IMR-90 (cell line): ENCODE measurements around the gene ACSM3. TPM values are rescaled to one million over a fixed set of nuclear protein-coding genes. Genes with fewer than 3 reads are reported as not detected.

ENCODE experiments used
- ATAC-seq: fragments of 200-7000 bp; cut with Tn5 transposase; 2 replicates; pipeline ENCODE4 v1.9.1; 2020; ENCODE audit warnings: low read depth, mild to moderate bottlenecking, moderate library complexity
- BruUV-seq: library from RNA; stranded (reverse); fragments of 400-500 nt; replicated peaks from 2 replicates; lab custom pipeline; 2021; lab: Mats Ljungman, UMichigan
- CTCF ChIA-PET: fragments of 300-600 bp; formaldehyde crosslinking; extraction: SDS; loops from one replicate; lab custom pipeline; 2021; ENCODE audit warnings: antibody characterized with exemption; lab: Yijun Ruan, JAX
- POLR2A ChIA-PET: fragments of 300-600 bp; sonication (Branson Sonifier 250); formaldehyde crosslinking; loops from one replicate; lab custom pipeline; 2022; ENCODE audit warnings: antibody characterized with exemption; ENCODE audit not compliant: unreplicated experiment; lab: Charles Lee
- DNase-seq: peaks from one replicate; pipeline ENCODE4 v3.0.0; 2013
- H2AFZ ChIP-seq: replicated peaks from 2 replicates; pipeline ENCODE3; 2013; ENCODE audit warnings: low read length, mild to moderate bottlenecking; ENCODE audit not compliant: poor library complexity
- H2AK5ac ChIP-seq: 2 replicates; pipeline ENCODE4 v1.6.1; 2013; ENCODE audit warnings: low read depth, low read length, inconsistent platforms
- H2AK9ac ChIP-seq: replicated peaks from 2 replicates; pipeline ENCODE3; 2013; ENCODE audit warnings: mild to moderate bottlenecking, low read depth, low read length, moderate library complexity; ENCODE audit not compliant: poor library complexity
- H2BK120ac ChIP-seq: 2 replicates; pipeline ENCODE4 v1.6.1; 2013; ENCODE audit warnings: low read depth, low read length, inconsistent platforms
- H2BK15ac ChIP-seq: 3 replicates; pipeline ENCODE4 v1.6.1; 2013; ENCODE audit warnings: low read depth, low read length, inconsistent platforms
- H2BK20ac ChIP-seq: 2 replicates; pipeline ENCODE4 v1.6.1; 2013; ENCODE audit warnings: low read depth, mild to moderate bottlenecking, inconsistent platforms, low read length, moderate library complexity
- H2BK5ac ChIP-seq: 2 replicates; pipeline ENCODE4 v1.6.1; 2013; ENCODE audit warnings: mild to moderate bottlenecking, low read depth, low read length, inconsistent platforms; ENCODE audit not compliant: poor library complexity, severe bottlenecking
- H3K14ac ChIP-seq: replicated peaks from 2 replicates; pipeline ENCODE4 v1.6.1; 2013; ENCODE audit warnings: low read depth, low read length, inconsistent platforms
- H3K18ac ChIP-seq: 2 replicates; pipeline ENCODE4 v1.6.1; 2013; ENCODE audit warnings: low read depth, low read length, control low read depth
- H3K23ac ChIP-seq: 2 replicates; pipeline ENCODE4 v1.6.1; 2013; ENCODE audit warnings: low read depth, low read length, inconsistent platforms
- H3K27ac ChIP-seq: 2 replicates; pipeline ENCODE4 v1.5.1; 2013; ENCODE audit warnings: mild to moderate bottlenecking, control low read depth, low read length; ENCODE audit not compliant: insufficient read depth
- H3K27me3 ChIP-seq: 2 replicates; pipeline ENCODE4 v1.6.1; 2013; ENCODE audit warnings: low read length; ENCODE audit not compliant: control insufficient read depth, insufficient read depth
- H3K36me3 ChIP-seq: 2 replicates; pipeline ENCODE4 v1.6.1; 2013; ENCODE audit warnings: low read length, mixed read lengths; ENCODE audit not compliant: control insufficient read depth, insufficient read depth
- H3K4ac ChIP-seq: 2 replicates; pipeline ENCODE4 v1.6.1; 2013; ENCODE audit warnings: low read depth, low read length, inconsistent platforms
- H3K4me1 ChIP-seq: 2 replicates; pipeline ENCODE4 v1.6.1; 2013; ENCODE audit warnings: low read length, mixed read lengths; ENCODE audit not compliant: control insufficient read depth, insufficient read depth
- H3K4me2 ChIP-seq: 2 replicates; pipeline ENCODE4 v1.6.1; 2013; ENCODE audit warnings: low read depth, mild to moderate bottlenecking, control low read depth, low read length, moderate library complexity
- H3K4me3 ChIP-seq: 2 replicates; pipeline ENCODE4 v1.5.1; 2013; ENCODE audit warnings: low read depth, mild to moderate bottlenecking, control low read depth, low read length, moderate library complexity; ENCODE audit not compliant: insufficient read depth
- H3K56ac ChIP-seq: 2 replicates; pipeline ENCODE4 v1.6.1; 2013; ENCODE audit warnings: low read length, inconsistent platforms; ENCODE audit not compliant: insufficient read depth; ENCODE audit errors: extremely low read depth
- H3K79me1 ChIP-seq, 2 experiments: 2 replicates each; pipeline ENCODE4 v1.6.1; 2013; ENCODE audit warnings: low read length in 2 of 2, inconsistent platforms in 1 of 2, low read depth in 1 of 2
- H3K9ac ChIP-seq: 2 replicates; pipeline ENCODE4 v1.6.1; 2013; ENCODE audit warnings: low read depth, low read length, control low read depth
- H3K9me1 ChIP-seq: 2 replicates; pipeline ENCODE4 v1.6.1; 2013; ENCODE audit warnings: low read length, inconsistent platforms; ENCODE audit not compliant: insufficient read depth
- H3K9me3 ChIP-seq: 2 replicates; pipeline ENCODE4 v1.6.1; 2013; ENCODE audit warnings: low read length; ENCODE audit not compliant: control insufficient read depth, insufficient read depth
- H4K20me1 ChIP-seq: 2 replicates; pipeline ENCODE4 v1.6.1; 2013; ENCODE audit warnings: low read length, inconsistent platforms; ENCODE audit not compliant: insufficient read depth
- H4K5ac ChIP-seq: 2 replicates; pipeline ENCODE4 v1.6.1; 2013; ENCODE audit warnings: mild to moderate bottlenecking, low read depth, low read length, control low read depth
- H4K8ac ChIP-seq, 2 experiments: 2 replicates each; pipeline ENCODE4 v1.6.1; 2013; ENCODE audit warnings: low read depth in 2 of 2, low read length in 2 of 2, control low read depth in 1 of 2, inconsistent platforms in 1 of 2
- H4K91ac ChIP-seq: 2 replicates; pipeline ENCODE4 v1.6.1; 2013; ENCODE audit warnings: low read depth, low read length, inconsistent platforms; ENCODE audit not compliant: insufficient read depth
- BHLHE40 ChIP-seq: fragments of 150-350 bp; IDR thresholded peaks from 2 replicates; pipeline ENCODE4 v1.6.1; 2016; ENCODE audit warnings: mild to moderate bottlenecking, low read depth, low read length
- CEBPB ChIP-seq: IDR thresholded peaks from 2 replicates; pipeline ENCODE4 v1.6.1; 2012; ENCODE audit warnings: low read depth, low read length, improper control_type of control experiment
- CHD1 ChIP-seq: IDR thresholded peaks from 2 replicates; pipeline ENCODE4 v1.6.1; 2012; ENCODE audit warnings: low read depth, low read length, improper control_type of control experiment
- FOS ChIP-seq: fragments of 150-350 bp; IDR thresholded peaks from 2 replicates; pipeline ENCODE4 v1.6.1; 2016; ENCODE audit warnings: low read depth, low read length
- MAFK ChIP-seq: IDR thresholded peaks from 2 replicates; pipeline ENCODE4 v1.6.1; 2012; ENCODE audit warnings: low read depth, low read length, improper control_type of control experiment
- MAZ ChIP-seq: IDR thresholded peaks from 2 replicates; pipeline ENCODE4 v1.6.1; 2012; ENCODE audit warnings: low read depth, mild to moderate bottlenecking, low read length, improper control_type of control experiment, moderate library complexity, borderline replicate concordance
- MXI1 ChIP-seq: IDR thresholded peaks from 2 replicates; pipeline ENCODE4 v1.6.1; 2012; ENCODE audit warnings: low read depth, mild to moderate bottlenecking, low read length, moderate library complexity, borderline replicate concordance
- NFE2L2 ChIP-seq: fragments of 150-350 bp; IDR thresholded peaks from 2 replicates; pipeline ENCODE4 v1.6.1; 2016; ENCODE audit warnings: low read depth, mild to moderate bottlenecking, low read length
- POLR2A ChIP-seq: IDR thresholded peaks from 2 replicates; pipeline ENCODE4 v1.6.1; 2012; ENCODE audit warnings: mild to moderate bottlenecking, low read depth, low read length
- RAD21 ChIP-seq: IDR thresholded peaks from 2 replicates; pipeline ENCODE4 v1.6.1; 2012; ENCODE audit warnings: low read length, improper control_type of control experiment
- RCOR1 ChIP-seq: IDR thresholded peaks from 2 replicates; pipeline ENCODE4 v1.6.1; 2012; ENCODE audit warnings: mild to moderate bottlenecking, low read length, improper control_type of control experiment; ENCODE audit not compliant: insufficient replicate concordance
- RFX5 ChIP-seq: IDR thresholded peaks from 2 replicates; pipeline ENCODE4 v1.8.0; 2012; ENCODE audit warnings: low read depth, mild to moderate bottlenecking, low read length, moderate library complexity
- SMC3 ChIP-seq: fragments of 150-350 bp; IDR thresholded peaks from 2 replicates; pipeline ENCODE4 v1.6.1; 2016; ENCODE audit warnings: low read depth, mild to moderate bottlenecking, antibody characterized with exemption, low read length, moderate library complexity
- WGBS, 2 experiments: methylation state at CpG; one replicate each; pipeline versions ENCODE4 v1.1.5 to v1.1.7; 2013; ENCODE audit warnings: missing lambda C conversion rate in 2 of 2; ENCODE audit not compliant: insufficient read length in 1 of 2; ENCODE audit errors: extremely low coverage in 2 of 2; 5-methylcytosine and 5-hydroxymethylcytosine counted together
- dilution Hi-C: fragments of 300-500 bp; cut with HindIII; formaldehyde crosslinking; loops from one replicate; pipeline ENCODE4 v1.14.3; 2018; ENCODE audit warnings: low sequenced_read_pairs; ENCODE audit not compliant: unreplicated experiment
- in situ Hi-C: fragments of 300-500 bp; cut with MboI; formaldehyde crosslinking; loops from 3 replicates; pipeline ENCODE4 v1.14.3; 2019; ENCODE audit warnings: low sequenced_read_pairs, inconsistent platforms, mixed read lengths
- intact Hi-C: fragments of 100-400 bp; cut with micrococcal nuclease; formaldehyde crosslinking; loops from 2 replicates; pipeline ENCODE4 v1.10.0; 2022
- polyA plus RNA-seq, 3 experiments: library from polyadenylated mRNA; depleted of rRNA; stranded (reverse); fragments of >200 nt; gene quantifications; 2 replicates each; pipeline ENCODE4 v1.2.3, GENCODE V29; 2012; ENCODE audit warnings: low replicate concordance in 1 of 3
- total RNA-seq: library from RNA; depleted of rRNA; stranded (reverse); fragments of >200 nt; gene quantifications from 2 replicates; pipeline ENCODE4 v1.2.3, GENCODE V29; 2012
- TF ChIP-seq, protein P1 (sequence below): fragments of 150-350 bp; IDR thresholded peaks from 2 replicates; pipeline ENCODE4 v1.6.1; 2017; ENCODE audit warnings: mild to moderate bottlenecking, antibody characterized with exemption, low read length, low read depth
- TF ChIP-seq, protein P2 (sequence below): conservative IDR thresholded peaks from 2 replicates; pipeline ENCODE4 v1.5.1; 2012; ENCODE audit warnings: mild to moderate bottlenecking, low read depth, low read length, improper control_type of control experiment
- TF ChIP-seq, protein P3 (sequence below): fragments of 150-350 bp; IDR thresholded peaks from 2 replicates; pipeline ENCODE4 v1.6.1; 2016; ENCODE audit warnings: low read depth, mild to moderate bottlenecking, low read length, moderate library complexity, borderline replicate concordance

ACSM3 gene
- total and polyA plus RNA-seq, 2 of the 4 experiments (the other 2 are of a cell fraction): 0.50 to 0.54 TPM

DNA sequence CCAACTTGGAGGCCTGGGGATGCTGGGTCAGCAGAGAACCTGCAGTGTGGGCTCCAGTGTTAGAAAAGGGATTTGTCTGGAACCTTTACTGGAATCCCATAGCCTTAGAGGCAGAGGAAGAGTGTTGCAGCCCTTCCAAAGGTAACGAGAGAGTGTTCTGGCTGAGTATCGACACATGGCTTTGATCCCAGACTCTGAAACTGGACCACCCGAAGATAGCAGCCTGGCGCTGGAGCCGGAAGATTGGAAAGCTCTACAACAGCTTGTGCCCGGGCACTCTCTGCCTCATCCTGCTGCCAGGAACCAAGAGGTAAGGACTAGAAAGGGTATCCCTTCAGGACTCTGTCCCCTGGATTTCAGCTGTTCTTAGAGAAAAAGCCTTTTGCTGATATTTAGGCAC, 82.2 kb downstream of the ACSM3 start:
- H2AFZ ChIP-seq: no peak overlapping the region
- H3K4ac ChIP-seq: no peak overlapping the region
- DNase-seq (no peak), ATAC-seq (no peak)
- no peak overlapping the region for H3K4me3 ChIP-seq
- WGBS, 2 experiments: 93% methylated on average over 5 of the region's 6 CpGs; no CpG with 5 or more reads in 1 of the 2 experiments
- H3K79me1 ChIP-seq: peaks cover 0 to 2% of the 10 kb centered on the region in 2 experiments; a peak in 1 of 4 replicates
- no peak overlapping the region for H2BK5ac ChIP-seq
- H2BK15ac ChIP-seq: no peak overlapping the region
- dilution Hi-C loops (no loop called here), intact Hi-C loops (no loop called here), in situ Hi-C loops (no loop called here)
- H3K36me3 ChIP-seq: peaks cover 2% of the 10 kb centered on the region; the same call in 1 of the 2 replicates
- H4K5ac ChIP-seq: no peak overlapping the region
- no peak overlapping the region for H4K8ac ChIP-seq
- no peak for TF ChIP-seq RFX5
- no peak for TF ChIP-seq FOS
- no peak for TF ChIP-seq RCOR1
- TF ChIP-seq MAZ: no peak
- TF ChIP-seq, protein P1, sequence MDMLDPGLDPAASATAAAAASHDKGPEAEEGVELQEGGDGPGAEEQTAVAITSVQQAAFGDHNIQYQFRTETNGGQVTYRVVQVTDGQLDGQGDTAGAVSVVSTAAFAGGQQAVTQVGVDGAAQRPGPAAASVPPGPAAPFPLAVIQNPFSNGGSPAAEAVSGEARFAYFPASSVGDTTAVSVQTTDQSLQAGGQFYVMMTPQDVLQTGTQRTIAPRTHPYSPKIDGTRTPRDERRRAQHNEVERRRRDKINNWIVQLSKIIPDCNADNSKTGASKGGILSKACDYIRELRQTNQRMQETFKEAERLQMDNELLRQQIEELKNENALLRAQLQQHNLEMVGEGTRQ: no peak
- no peak for TF ChIP-seq MXI1
- TF ChIP-seq MAFK: no peak
- TF ChIP-seq NFE2L2: no peak
- TF ChIP-seq SMC3: no peak
- TF ChIP-seq POLR2A: no peak
- TF ChIP-seq CHD1: no peak
- TF ChIP-seq RAD21: no peak
- TF ChIP-seq, protein P2, sequence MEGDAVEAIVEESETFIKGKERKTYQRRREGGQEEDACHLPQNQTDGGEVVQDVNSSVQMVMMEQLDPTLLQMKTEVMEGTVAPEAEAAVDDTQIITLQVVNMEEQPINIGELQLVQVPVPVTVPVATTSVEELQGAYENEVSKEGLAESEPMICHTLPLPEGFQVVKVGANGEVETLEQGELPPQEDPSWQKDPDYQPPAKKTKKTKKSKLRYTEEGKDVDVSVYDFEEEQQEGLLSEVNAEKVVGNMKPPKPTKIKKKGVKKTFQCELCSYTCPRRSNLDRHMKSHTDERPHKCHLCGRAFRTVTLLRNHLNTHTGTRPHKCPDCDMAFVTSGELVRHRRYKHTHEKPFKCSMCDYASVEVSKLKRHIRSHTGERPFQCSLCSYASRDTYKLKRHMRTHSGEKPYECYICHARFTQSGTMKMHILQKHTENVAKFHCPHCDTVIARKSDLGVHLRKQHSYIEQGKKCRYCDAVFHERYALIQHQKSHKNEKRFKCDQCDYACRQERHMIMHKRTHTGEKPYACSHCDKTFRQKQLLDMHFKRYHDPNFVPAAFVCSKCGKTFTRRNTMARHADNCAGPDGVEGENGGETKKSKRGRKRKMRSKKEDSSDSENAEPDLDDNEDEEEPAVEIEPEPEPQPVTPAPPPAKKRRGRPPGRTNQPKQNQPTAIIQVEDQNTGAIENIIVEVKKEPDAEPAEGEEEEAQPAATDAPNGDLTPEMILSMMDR: no peak
- TF ChIP-seq CEBPB: no peak
- no peak for TF ChIP-seq BHLHE40
- TF ChIP-seq, protein P3, sequence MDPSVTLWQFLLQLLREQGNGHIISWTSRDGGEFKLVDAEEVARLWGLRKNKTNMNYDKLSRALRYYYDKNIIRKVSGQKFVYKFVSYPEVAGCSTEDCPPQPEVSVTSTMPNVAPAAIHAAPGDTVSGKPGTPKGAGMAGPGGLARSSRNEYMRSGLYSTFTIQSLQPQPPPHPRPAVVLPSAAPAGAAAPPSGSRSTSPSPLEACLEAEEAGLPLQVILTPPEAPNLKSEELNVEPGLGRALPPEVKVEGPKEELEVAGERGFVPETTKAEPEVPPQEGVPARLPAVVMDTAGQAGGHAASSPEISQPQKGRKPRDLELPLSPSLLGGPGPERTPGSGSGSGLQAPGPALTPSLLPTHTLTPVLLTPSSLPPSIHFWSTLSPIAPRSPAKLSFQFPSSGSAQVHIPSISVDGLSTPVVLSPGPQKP: no peak
- H2AK9ac ChIP-seq: no peak overlapping the region
- H3K14ac ChIP-seq: no peak overlapping the region
- ChIA-PET POLR2A (no interaction called here), CTCF (interaction anchor here (1.2 kb wide), 1 partner anchor 237 kb away, joined by 3 read pairs; no protein-coding TSS in a partner anchor)
- no peaks in the 10 kb centered on the region for H4K20me1 ChIP-seq
- H4K91ac ChIP-seq: no peak overlapping the region
- no peak overlapping the region for H3K18ac ChIP-seq
- H3K23ac ChIP-seq: no peak overlapping the region
- no peak overlapping the region for H2BK120ac ChIP-seq
- no peak overlapping the region for H3K27ac ChIP-seq
- H3K4me2 ChIP-seq: no peak overlapping the region
- peaks cover 2% of the 10 kb centered on the region for H3K4me1 ChIP-seq
- no peaks in the 10 kb centered on the region for H3K9me3 ChIP-seq
- no peak overlapping the region for H3K56ac ChIP-seq
- no TSS peak for BruUV-seq
- no peak overlapping the region for H2AK5ac ChIP-seq
- H3K27me3 ChIP-seq: no peaks in the 10 kb centered on the region
- H3K9me1 ChIP-seq: no peaks in the 10 kb centered on the region
- H2BK20ac ChIP-seq: no peak overlapping the region
- H3K9ac ChIP-seq: no peak overlapping the region
